ENCODE measurements around the gene CEP76. TPM values are rescaled to one million over a fixed set of nuclear protein-coding genes. Genes with fewer than 3 reads are reported as not detected.

Gene CEP76
- total RNA-seq, result 2.4 TPM
- long read RNA-seq, transcript CEP76-201 (12 exons, 2,939 nt), result major isoform, 6 of 8 reads
- long read RNA-seq, partial matches to known transcripts, result 1 of 8 reads
- long read RNA-seq, other reads (novel, unspliced or antisense), result 1 of 8 reads

- ATAC-seq (ENCODE audit: poor library complexity) (peak; percentile 99), DNase-seq (peak; percentile 97)
- intact Hi-C loops (cut with DNase I), result no loop called here
These were observed at the start of gene CEP76, which contains the start of gene PSMG2 for GRCh38 chr18:12702221-12703095. CEP76 (minus strand) TSS chr18:12702723; CDS start chr18:12702548, 175 bp downstream. PSMG2 (plus strand) TSS chr18:12703042; CDS start chr18:12703108, 66 bp downstream.

- DNase-seq, result no peak
- intact Hi-C loops (cut with DNase I), result no loop called here
- no peak for ATAC-seq (ENCODE audit: poor library complexity)
These were observed 49.4 kb upstream of the CEP76 start for GRCh38 chr18:12751891-12752290.

GRCh38 chr18:12751503-12751884, 49.0 kb upstream of the CEP76 start:
- intact Hi-C loops (cut with DNase I), result no loop called here
- DNase-seq (no peak), ATAC-seq (ENCODE audit: poor library complexity) (no peak)

GRCh38 chr18:12750715-12751502, 48.4 kb upstream of the CEP76 start:
- intact Hi-C loops (cut with DNase I), result no loop called here
- no peak for DNase-seq
- no peak for ATAC-seq (ENCODE audit: poor library complexity)

GRCh38 chr18:12750076-12750714, 47.7 kb upstream of the CEP76 start:
- no peak for ATAC-seq (ENCODE audit: poor library complexity)
- intact Hi-C loops (cut with DNase I), result no loop called here

GRCh38 chr18:12749121-12749520, 46.6 kb upstream of the CEP76 start:
- intact Hi-C loops (cut with DNase I), result no loop called here
- ATAC-seq (ENCODE audit: poor library complexity), result no peak
- DNase-seq, result no peak

More at GRCh38 chr18:12750076-12750714, 47.7 kb upstream of the CEP76 start:
- DNase-seq, result no peak

- no peak for DNase-seq
- no peak for ATAC-seq (ENCODE audit: poor library complexity)
- intact Hi-C loops (cut with DNase I), result no loop called here
These were observed 46.1 kb upstream of the CEP76 start for GRCh38 chr18:12748671-12749070.

GRCh38 chr18:12747530-12748315, 45.2 kb upstream of the CEP76 start:
- DNase-seq, result no peak

GRCh38 chr18:12745095-12745795, 42.7 kb upstream of the CEP76 start:
- no peak for ATAC-seq (ENCODE audit: poor library complexity)
- no peak for DNase-seq
- intact Hi-C loops (cut with DNase I), result no loop called here

More at GRCh38 chr18:12747530-12748315, 45.2 kb upstream of the CEP76 start:
- intact Hi-C loops (cut with DNase I), result no loop called here
- no peak for ATAC-seq (ENCODE audit: poor library complexity)

GRCh38 chr18:12744103-12744502, 41.6 kb upstream of the CEP76 start:
- no peak for DNase-seq
- intact Hi-C loops (cut with DNase I), result no loop called here
- peak; percentile 55 for ATAC-seq (ENCODE audit: poor library complexity)

- ATAC-seq (ENCODE audit: poor library complexity) (no peak), DNase-seq (no peak)
- intact Hi-C loops (cut with DNase I), result no loop called here
These were observed 39.9 kb upstream of the CEP76 start for GRCh38 chr18:12742453-12742852.

GRCh38 chr18:12741351-12741750, 38.8 kb upstream of the CEP76 start:
- ATAC-seq (ENCODE audit: poor library complexity) (no peak), DNase-seq (no peak)
- intact Hi-C loops (cut with DNase I), result no loop called here

GRCh38 chr18:12737243-12737902, 34.9 kb upstream of the CEP76 start:
- intact Hi-C loops (cut with DNase I), result no loop called here
- ATAC-seq (ENCODE audit: poor library complexity) (no peak), DNase-seq (no peak)

GRCh38 chr18:12726774-12727550, 24.4 kb upstream of the CEP76 start:
- ATAC-seq (ENCODE audit: poor library complexity), result peak; percentile 68
- intact Hi-C loops (cut with DNase I), result loop anchor here (5.0 kb wide), 1 partner anchor 205 kb away; no protein-coding TSS in a partner anchor

GRCh38 chr18:12726331-12726730, 23.8 kb upstream of the CEP76 start:
- ATAC-seq (ENCODE audit: poor library complexity) (no peak), DNase-seq (no peak)
- intact Hi-C loops (cut with DNase I), result loop anchor here (5.0 kb wide), 1 partner anchor 206 kb away; no protein-coding TSS in a partner anchor

More at GRCh38 chr18:12726774-12727550, 24.4 kb upstream of the CEP76 start:
- no peak for DNase-seq

- no peak for ATAC-seq (ENCODE audit: poor library complexity)
- DNase-seq, result no peak
- intact Hi-C loops (cut with DNase I), result no loop called here
These were observed 20.2 kb upstream of the CEP76 start for GRCh38 chr18:12722731-12723130.
